HG02678 (cell line): Measurements from ENCODE around the gene UCP3.
A peak's percentile ranks its signal among the peaks of the same experiment; 100 is the strongest.

Source experiments
- ATAC-seq: cut with Tn5 transposase; IDR thresholded peaks from one replicate; pipeline ENCODE4 v1.9.1; 2021; ENCODE audit warnings: mild to moderate bottlenecking, moderate library complexity; ENCODE audit not compliant: unreplicated experiment

The UCP3 gene

GRCh38 chr11:73980001-73980961 lies 28.6 kb downstream of the UCP3 start:
- ATAC-seq = peak; percentile 44

GRCh38 chr11:73978576-73979086 lies 30.3 kb downstream of the UCP3 start:
- no peak for ATAC-seq

- no peak for ATAC-seq
These were observed 30.9 kb downstream of the UCP3 start for GRCh38 chr11:73977856-73978519.

GRCh38 chr11:73976451-73977151 lies 32.3 kb downstream of the UCP3 start:
- no peak for ATAC-seq

- ATAC-seq = no peak
These were observed 33.5 kb downstream of the UCP3 start for GRCh38 chr11:73975479-73975757.

GRCh38 chr11:73974604-73975478 lies 34.0 kb downstream of the UCP3 start:
- ATAC-seq = no peak

GRCh38 chr11:73972620-73973449 lies 36.0 kb downstream of the UCP3 start:
- no peak for ATAC-seq

- ATAC-seq = no peak
These were observed 36.7 kb downstream of the UCP3 start for GRCh38 chr11:73972187-73972586.

- ATAC-seq = no peak
These were observed 37.6 kb downstream of the UCP3 start for GRCh38 chr11:73971175-73971719.

GRCh38 chr11:73969991-73970800 lies 38.7 kb downstream of the UCP3 start:
- ATAC-seq = no peak

GRCh38 chr11:73969091-73969490 lies 39.8 kb downstream of the UCP3 start:
- ATAC-seq = no peak

GRCh38 chr11:73968356-73968966 lies 40.4 kb downstream of the UCP3 start:
- ATAC-seq = no peak

- ATAC-seq = no peak
These were observed 43.1 kb downstream of the UCP3 start for GRCh38 chr11:73965764-73966121.

- no peak for ATAC-seq
These were observed 43.7 kb downstream of the UCP3 start for GRCh38 chr11:73965076-73965763.

- no peak for ATAC-seq
These were observed 45.0 kb downstream of the UCP3 start for GRCh38 chr11:73963861-73964260.

- no peak for ATAC-seq
These were observed 46.7 kb downstream of the UCP3 start for GRCh38 chr11:73962101-73962705.

GRCh38 chr11:73961321-73961720 lies 47.6 kb downstream of the UCP3 start:
- no peak for ATAC-seq
